ENCODE measurements around the gene GID4. TPM values are rescaled to one million over a fixed set of nuclear protein-coding genes. Genes with fewer than 3 reads are reported as not detected.
A peak's percentile ranks its signal among the peaks of the same experiment; 100 is the strongest.

Gene GID4
- total and polyA plus RNA-seq, 2 of the 13 experiments (the other 11 are each of a cell fraction or from before 2014, with no cell fraction given): 4.3 to 6.1 TPM

DNA sequence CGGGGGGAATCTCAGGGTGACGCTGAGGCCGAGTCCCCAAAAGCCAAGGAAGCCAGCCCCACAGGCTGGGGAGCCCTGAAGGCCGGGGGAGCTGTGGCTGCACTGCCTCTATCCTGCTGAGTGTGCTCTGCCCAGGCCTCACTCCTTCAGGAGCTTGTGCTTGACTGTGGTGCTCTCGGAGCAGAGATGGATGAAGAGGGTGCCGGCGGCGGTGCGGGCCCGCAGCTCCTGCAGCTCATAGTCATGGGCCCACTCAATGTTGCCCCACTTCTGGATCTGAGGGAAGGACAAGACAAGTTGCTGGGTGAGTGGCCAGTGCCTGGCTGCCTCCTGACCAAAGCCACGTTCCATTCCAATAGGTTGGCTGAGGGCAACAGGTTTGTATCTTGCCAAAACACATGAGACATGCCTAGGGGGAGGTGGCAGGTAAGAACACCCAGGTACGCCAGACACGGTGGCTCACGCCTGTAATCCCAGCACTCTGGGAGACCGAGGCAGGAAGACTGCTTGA, 20.7 kb upstream of the GID4 start (continued):
- TF ChIP-seq, protein P1, sequence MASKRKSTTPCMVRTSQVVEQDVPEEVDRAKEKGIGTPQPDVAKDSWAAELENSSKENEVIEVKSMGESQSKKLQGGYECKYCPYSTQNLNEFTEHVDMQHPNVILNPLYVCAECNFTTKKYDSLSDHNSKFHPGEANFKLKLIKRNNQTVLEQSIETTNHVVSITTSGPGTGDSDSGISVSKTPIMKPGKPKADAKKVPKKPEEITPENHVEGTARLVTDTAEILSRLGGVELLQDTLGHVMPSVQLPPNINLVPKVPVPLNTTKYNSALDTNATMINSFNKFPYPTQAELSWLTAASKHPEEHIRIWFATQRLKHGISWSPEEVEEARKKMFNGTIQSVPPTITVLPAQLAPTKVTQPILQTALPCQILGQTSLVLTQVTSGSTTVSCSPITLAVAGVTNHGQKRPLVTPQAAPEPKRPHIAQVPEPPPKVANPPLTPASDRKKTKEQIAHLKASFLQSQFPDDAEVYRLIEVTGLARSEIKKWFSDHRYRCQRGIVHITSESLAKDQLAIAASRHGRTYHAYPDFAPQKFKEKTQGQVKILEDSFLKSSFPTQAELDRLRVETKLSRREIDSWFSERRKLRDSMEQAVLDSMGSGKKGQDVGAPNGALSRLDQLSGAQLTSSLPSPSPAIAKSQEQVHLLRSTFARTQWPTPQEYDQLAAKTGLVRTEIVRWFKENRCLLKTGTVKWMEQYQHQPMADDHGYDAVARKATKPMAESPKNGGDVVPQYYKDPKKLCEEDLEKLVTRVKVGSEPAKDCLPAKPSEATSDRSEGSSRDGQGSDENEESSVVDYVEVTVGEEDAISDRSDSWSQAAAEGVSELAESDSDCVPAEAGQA (IDR thresholded peaks at IDR 0.05; ENCODE audit: low read depth): no peak
- TF ChIP-seq, protein P1 (CRISPR knock-in tag; IDR thresholded peaks at IDR 0.05; ENCODE audit: borderline replicate concordance): no peak
- TF ChIP-seq GATAD1 (CRISPR knock-in tag; IDR thresholded peaks at IDR 0.05) (0 out of 2 replicates have a peak, but pooled peaks have one; percentile 5), GFI1 (CRISPR knock-in tag; IDR thresholded peaks at IDR 0.05; ENCODE audit: borderline replicate concordance) (0 out of 2 replicates have a peak, but pooled peaks have one; percentile 4), ZNF788 (CRISPR knock-in tag; IDR thresholded peaks at IDR 0.05; ENCODE audit: borderline replicate concordance) (peak; percentile 71; the same call in 1 of the 2 replicates), SCMH1 (CRISPR knock-in tag; IDR thresholded peaks at IDR 0.05; ENCODE audit: borderline replicate concordance) (no peak), ZNF431 (CRISPR knock-in tag; IDR thresholded peaks at IDR 0.05; ENCODE audit: borderline replicate concordance, low read depth) (no peak)
- TF ChIP-seq, protein P2, sequence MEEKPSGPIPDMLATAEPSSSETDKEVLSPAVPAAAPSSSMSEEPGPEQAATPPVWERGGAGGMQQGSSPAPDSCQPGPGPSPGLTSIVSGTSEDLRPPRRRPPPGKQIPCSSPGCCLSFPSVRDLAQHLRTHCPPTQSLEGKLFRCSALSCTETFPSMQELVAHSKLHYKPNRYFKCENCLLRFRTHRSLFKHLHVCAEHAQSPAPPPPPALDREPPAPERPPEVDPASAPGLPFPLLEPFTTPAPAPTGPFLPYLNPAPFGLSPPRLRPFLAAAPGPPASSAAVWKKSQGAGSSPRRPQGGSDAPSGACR (CRISPR knock-in tag; IDR thresholded peaks at IDR 0.05): no peak
- TF ChIP-seq, protein P3, sequence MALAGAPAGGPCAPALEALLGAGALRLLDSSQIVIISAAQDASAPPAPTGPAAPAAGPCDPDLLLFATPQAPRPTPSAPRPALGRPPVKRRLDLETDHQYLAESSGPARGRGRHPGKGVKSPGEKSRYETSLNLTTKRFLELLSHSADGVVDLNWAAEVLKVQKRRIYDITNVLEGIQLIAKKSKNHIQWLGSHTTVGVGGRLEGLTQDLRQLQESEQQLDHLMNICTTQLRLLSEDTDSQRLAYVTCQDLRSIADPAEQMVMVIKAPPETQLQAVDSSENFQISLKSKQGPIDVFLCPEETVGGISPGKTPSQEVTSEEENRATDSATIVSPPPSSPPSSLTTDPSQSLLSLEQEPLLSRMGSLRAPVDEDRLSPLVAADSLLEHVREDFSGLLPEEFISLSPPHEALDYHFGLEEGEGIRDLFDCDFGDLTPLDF (CRISPR knock-in tag; IDR thresholded peaks at IDR 0.05): no peak
- TF ChIP-seq, protein P4, sequence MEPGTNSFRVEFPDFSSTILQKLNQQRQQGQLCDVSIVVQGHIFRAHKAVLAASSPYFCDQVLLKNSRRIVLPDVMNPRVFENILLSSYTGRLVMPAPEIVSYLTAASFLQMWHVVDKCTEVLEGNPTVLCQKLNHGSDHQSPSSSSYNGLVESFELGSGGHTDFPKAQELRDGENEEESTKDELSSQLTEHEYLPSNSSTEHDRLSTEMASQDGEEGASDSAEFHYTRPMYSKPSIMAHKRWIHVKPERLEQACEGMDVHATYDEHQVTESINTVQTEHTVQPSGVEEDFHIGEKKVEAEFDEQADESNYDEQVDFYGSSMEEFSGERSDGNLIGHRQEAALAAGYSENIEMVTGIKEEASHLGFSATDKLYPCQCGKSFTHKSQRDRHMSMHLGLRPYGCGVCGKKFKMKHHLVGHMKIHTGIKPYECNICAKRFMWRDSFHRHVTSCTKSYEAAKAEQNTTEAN (CRISPR knock-in tag; conservative IDR thresholded peaks at IDR 0.05): 0 out of 2 replicates have a peak, but pooled peaks have one; percentile 9
- TF ChIP-seq, protein P5, sequence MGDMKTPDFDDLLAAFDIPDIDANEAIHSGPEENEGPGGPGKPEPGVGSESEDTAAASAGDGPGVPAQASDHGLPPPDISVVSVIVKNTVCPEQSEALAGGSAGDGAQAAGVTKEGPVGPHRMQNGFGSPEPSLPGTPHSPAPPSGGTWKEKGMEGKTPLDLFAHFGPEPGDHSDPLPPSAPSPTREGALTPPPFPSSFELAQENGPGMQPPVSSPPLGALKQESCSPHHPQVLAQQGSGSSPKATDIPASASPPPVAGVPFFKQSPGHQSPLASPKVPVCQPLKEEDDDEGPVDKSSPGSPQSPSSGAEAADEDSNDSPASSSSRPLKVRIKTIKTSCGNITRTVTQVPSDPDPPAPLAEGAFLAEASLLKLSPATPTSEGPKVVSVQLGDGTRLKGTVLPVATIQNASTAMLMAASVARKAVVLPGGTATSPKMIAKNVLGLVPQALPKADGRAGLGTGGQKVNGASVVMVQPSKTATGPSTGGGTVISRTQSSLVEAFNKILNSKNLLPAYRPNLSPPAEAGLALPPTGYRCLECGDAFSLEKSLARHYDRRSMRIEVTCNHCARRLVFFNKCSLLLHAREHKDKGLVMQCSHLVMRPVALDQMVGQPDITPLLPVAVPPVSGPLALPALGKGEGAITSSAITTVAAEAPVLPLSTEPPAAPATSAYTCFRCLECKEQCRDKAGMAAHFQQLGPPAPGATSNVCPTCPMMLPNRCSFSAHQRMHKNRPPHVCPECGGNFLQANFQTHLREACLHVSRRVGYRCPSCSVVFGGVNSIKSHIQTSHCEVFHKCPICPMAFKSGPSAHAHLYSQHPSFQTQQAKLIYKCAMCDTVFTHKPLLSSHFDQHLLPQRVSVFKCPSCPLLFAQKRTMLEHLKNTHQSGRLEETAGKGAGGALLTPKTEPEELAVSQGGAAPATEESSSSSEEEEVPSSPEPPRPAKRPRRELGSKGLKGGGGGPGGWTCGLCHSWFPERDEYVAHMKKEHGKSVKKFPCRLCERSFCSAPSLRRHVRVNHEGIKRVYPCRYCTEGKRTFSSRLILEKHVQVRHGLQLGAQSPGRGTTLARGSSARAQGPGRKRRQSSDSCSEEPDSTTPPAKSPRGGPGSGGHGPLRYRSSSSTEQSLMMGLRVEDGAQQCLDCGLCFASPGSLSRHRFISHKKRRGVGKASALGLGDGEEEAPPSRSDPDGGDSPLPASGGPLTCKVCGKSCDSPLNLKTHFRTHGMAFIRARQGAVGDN (CRISPR knock-in tag; IDR thresholded peaks at IDR 0.05): peak; percentile 53
- TF ChIP-seq, protein P6, sequence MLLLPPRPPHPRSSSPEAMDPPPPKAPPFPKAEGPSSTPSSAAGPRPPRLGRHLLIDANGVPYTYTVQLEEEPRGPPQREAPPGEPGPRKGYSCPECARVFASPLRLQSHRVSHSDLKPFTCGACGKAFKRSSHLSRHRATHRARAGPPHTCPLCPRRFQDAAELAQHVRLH (CRISPR knock-in tag; IDR thresholded peaks at IDR 0.05; ENCODE audit: borderline replicate concordance, low read depth): peak; percentile 70; the same call in 1 of the 2 replicates

Measured in HepG2 (cell line).